BLaER1 (cell line): ENCODE measurements around the gene ENDOU.

Experiments
- H3K27ac ChIP-seq: shearing (Covaris generic); formaldehyde crosslinking; 2 replicates; pipeline ENCODE4 v1.8.1; 2022
- H3K27me3 ChIP-seq: shearing (Covaris generic); formaldehyde crosslinking; 2 replicates; pipeline ENCODE4 v1.8.1; 2022
- H3K36me3 ChIP-seq: shearing (Covaris generic); formaldehyde crosslinking; 2 replicates; pipeline ENCODE4 v1.8.1; 2022
- H3K4me1 ChIP-seq: shearing (Covaris generic); formaldehyde crosslinking; 2 replicates; pipeline ENCODE4 v1.8.1; 2022
- H3K4me2 ChIP-seq: shearing (Covaris generic); formaldehyde crosslinking; 2 replicates; pipeline ENCODE4 v1.8.1; 2022
- H3K4me3 ChIP-seq: shearing (Covaris generic); formaldehyde crosslinking; 2 replicates; pipeline ENCODE4 v1.8.1; 2022
- H3K9ac ChIP-seq: shearing (Covaris generic); formaldehyde crosslinking; 2 replicates; pipeline ENCODE4 v1.8.1; 2022
- H3K9me3 ChIP-seq: shearing (Covaris generic); formaldehyde crosslinking; 2 replicates; pipeline ENCODE4 v1.8.1; 2022
- H4K20me1 ChIP-seq: shearing (Covaris generic); formaldehyde crosslinking; 2 replicates; pipeline ENCODE4 v1.8.1; 2022
- Cebpa-rat ChIP-seq: shearing (Covaris generic); IDR thresholded peaks from 2 replicates; pipeline ENCODE4 v1.8.1; 2022

Gene ENDOU

GRCh38 chr12:47736877-47737676 is 11.8 kb upstream of the ENDOU start:
- Histone ChIP-seq H4K20me1 (no peaks in the 10 kb centered on the region), H3K27me3 (no peaks in the 10 kb centered on the region), H3K4me3 (no peak overlapping the region), H3K27ac (no peak overlapping the region), H3K4me2 (peak overlapping the region; percentile 30), H3K36me3 (no peaks in the 10 kb centered on the region; the same call in 1 of the 2 replicates), H3K9me3 (no peaks in the 10 kb centered on the region), H3K9ac (no peak overlapping the region), H3K4me1 (peaks cover 69% of the 10 kb centered on the region)
- TF ChIP-seq Cebpa-rat, result no peak

- no peaks in the 10 kb centered on the region for H4K20me1 ChIP-seq
- no peaks in the 10 kb centered on the region; the same call in 1 of the 2 replicates for H3K36me3 ChIP-seq
- no peak overlapping the region for H3K9ac ChIP-seq
- H3K4me3 ChIP-seq, result no peak overlapping the region
- H3K27me3 ChIP-seq, result no peaks in the 10 kb centered on the region
- H3K4me2 ChIP-seq, result no peak overlapping the region
- TF ChIP-seq Cebpa-rat, result no peak
- H3K9me3 ChIP-seq, result no peaks in the 10 kb centered on the region
- H3K27ac ChIP-seq, result no peak overlapping the region
- H3K4me1 ChIP-seq, result peaks cover 62% of the 10 kb centered on the region
Observed at GRCh38 chr12:47736216-47736615, 10.9 kb upstream of the ENDOU start.

- Histone ChIP-seq H3K4me3 (no peak overlapping the region), H3K36me3 (no peaks in the 10 kb centered on the region; the same call in 1 of the 2 replicates), H3K4me1 (peaks cover 56% of the 10 kb centered on the region), H3K9ac (no peak overlapping the region), H3K4me2 (peak overlapping the region; percentile 40; the same call in 1 of the 2 replicates), H3K27me3 (no peaks in the 10 kb centered on the region), H4K20me1 (no peaks in the 10 kb centered on the region), H3K27ac (no peak overlapping the region), H3K9me3 (no peaks in the 10 kb centered on the region)
- TF ChIP-seq Cebpa-rat, result no peak
Observed at GRCh38 chr12:47735649-47736048, 10.4 kb upstream of the ENDOU start.

- Histone ChIP-seq H3K27me3 (no peaks in the 10 kb centered on the region), H3K9me3 (no peaks in the 10 kb centered on the region), H4K20me1 (no peaks in the 10 kb centered on the region), H3K27ac (peak overlapping the region; percentile 30; the same call in 1 of the 2 replicates), H3K4me1 (peaks cover 49% of the 10 kb centered on the region), H3K36me3 (no peaks in the 10 kb centered on the region; the same call in 1 of the 2 replicates), H3K9ac (no peak overlapping the region), H3K4me2 (peak overlapping the region; percentile 40), H3K4me3 (no peak overlapping the region)
- no peak for TF ChIP-seq Cebpa-rat
Observed at GRCh38 chr12:47734725-47735480, 9.6 kb upstream of the ENDOU start.

- H3K4me1 ChIP-seq, result peaks cover 36% of the 10 kb centered on the region
- no peak overlapping the region for H3K27ac ChIP-seq
- TF ChIP-seq Cebpa-rat, result no peak
- H3K4me3 ChIP-seq, result no peak overlapping the region
- no peak overlapping the region for H3K9ac ChIP-seq
- no peaks in the 10 kb centered on the region for H3K9me3 ChIP-seq
- no peak overlapping the region for H3K4me2 ChIP-seq
- H4K20me1 ChIP-seq, result no peaks in the 10 kb centered on the region
- H3K27me3 ChIP-seq, result no peaks in the 10 kb centered on the region
- no peaks in the 10 kb centered on the region; the same call in 1 of the 2 replicates for H3K36me3 ChIP-seq
Observed at GRCh38 chr12:47733142-47733541, 7.9 kb upstream of the ENDOU start.

- Histone ChIP-seq H3K27ac (no peak overlapping the region), H3K9ac (no peak overlapping the region), H3K4me3 (no peak overlapping the region), H3K4me1 (peaks cover 32% of the 10 kb centered on the region), H4K20me1 (no peaks in the 10 kb centered on the region), H3K36me3 (no peaks in the 10 kb centered on the region; the same call in 1 of the 2 replicates), H3K9me3 (no peaks in the 10 kb centered on the region), H3K27me3 (no peaks in the 10 kb centered on the region), H3K4me2 (no peak overlapping the region)
- no peak for TF ChIP-seq Cebpa-rat
Observed at GRCh38 chr12:47732504-47732903, 7.2 kb upstream of the ENDOU start.

GRCh38 chr12:47731723-47732122 is 6.4 kb upstream of the ENDOU start:
- H3K27me3 ChIP-seq, result no peaks in the 10 kb centered on the region
- H3K4me3 ChIP-seq, result no peak overlapping the region
- no peaks in the 10 kb centered on the region; the same call in 1 of the 2 replicates for H3K36me3 ChIP-seq
- no peaks in the 10 kb centered on the region for H3K9me3 ChIP-seq
- H3K4me2 ChIP-seq, result no peak overlapping the region
- TF ChIP-seq Cebpa-rat, result no peak
- peaks cover 32% of the 10 kb centered on the region for H3K4me1 ChIP-seq
- H4K20me1 ChIP-seq, result no peaks in the 10 kb centered on the region
- no peak overlapping the region for H3K9ac ChIP-seq
- no peak overlapping the region for H3K27ac ChIP-seq

GRCh38 chr12:47730341-47730744 is 5.1 kb upstream of the ENDOU start:
- no peak for TF ChIP-seq Cebpa-rat
- no peak overlapping the region for H3K9ac ChIP-seq
- no peak overlapping the region for H3K4me2 ChIP-seq
- no peaks in the 10 kb centered on the region for H3K9me3 ChIP-seq
- H3K36me3 ChIP-seq, result no peaks in the 10 kb centered on the region
- H4K20me1 ChIP-seq, result no peaks in the 10 kb centered on the region
- no peaks in the 10 kb centered on the region for H3K27me3 ChIP-seq
- H3K4me1 ChIP-seq, result peaks cover 35% of the 10 kb centered on the region
- no peak overlapping the region for H3K4me3 ChIP-seq
- H3K27ac ChIP-seq, result no peak overlapping the region

- no peak overlapping the region for H3K9ac ChIP-seq
- no peak overlapping the region for H3K4me3 ChIP-seq
- H3K9me3 ChIP-seq, result no peaks in the 10 kb centered on the region
- H3K36me3 ChIP-seq, result no peaks in the 10 kb centered on the region
- TF ChIP-seq Cebpa-rat, result no peak
- no peaks in the 10 kb centered on the region for H4K20me1 ChIP-seq
- peaks cover 32% of the 10 kb centered on the region for H3K4me1 ChIP-seq
- H3K27ac ChIP-seq, result no peak overlapping the region
- H3K27me3 ChIP-seq, result no peaks in the 10 kb centered on the region
- H3K4me2 ChIP-seq, result no peak overlapping the region
Observed at GRCh38 chr12:47729233-47729632, 3.9 kb upstream of the ENDOU start.

GRCh38 chr12:47725893-47726292 is 603 bp upstream of the ENDOU start:
- H3K9ac ChIP-seq, result no peak overlapping the region
- no peaks in the 10 kb centered on the region for H3K36me3 ChIP-seq
- no peaks in the 10 kb centered on the region for H3K9me3 ChIP-seq
- H4K20me1 ChIP-seq, result no peaks in the 10 kb centered on the region
- H3K4me2 ChIP-seq, result peak overlapping the region; percentile 76
- H3K27ac ChIP-seq, result peak overlapping the region; percentile 12; the same call in 1 of the 2 replicates
- H3K27me3 ChIP-seq, result no peaks in the 10 kb centered on the region
- TF ChIP-seq Cebpa-rat, result no peak
- no peak overlapping the region for H3K4me3 ChIP-seq
- H3K4me1 ChIP-seq, result peaks cover 52% of the 10 kb centered on the region
